ACC112 (cell line): ENCODE results near the gene BAIAP2L2.
A peak's percentile ranks its signal among the peaks of the same experiment; 100 is the strongest.

ENCODE experiments used
- H2AFZ ChIP-seq: fragments of 200-600 bp; sonication (generic); one replicate; pipeline ENCODE4 v1.6.0; 2017; ENCODE audit warnings: antibody characterized with exemption, low read length; ENCODE audit not compliant: unreplicated experiment
- H3K27ac ChIP-seq: fragments of 200-600 bp; sonication (generic); 2 replicates; pipeline ENCODE4 v1.5.1; 2014; ENCODE audit warnings: low read depth, mild to moderate bottlenecking, antibody characterized with exemption, low read length, moderate library complexity
- H3K27me3 ChIP-seq: fragments of 200-600 bp; sonication (generic); 2 replicates; pipeline ENCODE4 v1.6.1; 2014; ENCODE audit warnings: mild to moderate bottlenecking, antibody characterized with exemption, low read length, moderate library complexity, mixed read lengths; ENCODE audit not compliant: insufficient read depth
- H3K36me3 ChIP-seq: fragments of 200-600 bp; sonication (generic); 2 replicates; pipeline ENCODE4 v1.6.1; 2016; ENCODE audit warnings: mild to moderate bottlenecking, antibody characterized with exemption, low read length, moderate library complexity, mixed read lengths; ENCODE audit not compliant: insufficient read depth
- H3K4me1 ChIP-seq: fragments of 200-600 bp; sonication (generic); one replicate; pipeline ENCODE4 v1.6.1; 2016; ENCODE audit warnings: low read length, mixed read lengths; ENCODE audit not compliant: insufficient read depth, unreplicated experiment, control insufficient read depth
- H3K4me3 ChIP-seq: fragments of 200-600 bp; sonication (generic); 2 replicates; pipeline ENCODE4 v1.5.1; 2014; ENCODE audit warnings: mild to moderate bottlenecking, low read depth, low read length
- H3K79me2 ChIP-seq: fragments of 200-600 bp; sonication (generic); one replicate; pipeline ENCODE4 v1.6.0; 2016; ENCODE audit warnings: low read length; ENCODE audit not compliant: control insufficient read depth, unreplicated experiment, insufficient read depth

Gene BAIAP2L2

DNA sequence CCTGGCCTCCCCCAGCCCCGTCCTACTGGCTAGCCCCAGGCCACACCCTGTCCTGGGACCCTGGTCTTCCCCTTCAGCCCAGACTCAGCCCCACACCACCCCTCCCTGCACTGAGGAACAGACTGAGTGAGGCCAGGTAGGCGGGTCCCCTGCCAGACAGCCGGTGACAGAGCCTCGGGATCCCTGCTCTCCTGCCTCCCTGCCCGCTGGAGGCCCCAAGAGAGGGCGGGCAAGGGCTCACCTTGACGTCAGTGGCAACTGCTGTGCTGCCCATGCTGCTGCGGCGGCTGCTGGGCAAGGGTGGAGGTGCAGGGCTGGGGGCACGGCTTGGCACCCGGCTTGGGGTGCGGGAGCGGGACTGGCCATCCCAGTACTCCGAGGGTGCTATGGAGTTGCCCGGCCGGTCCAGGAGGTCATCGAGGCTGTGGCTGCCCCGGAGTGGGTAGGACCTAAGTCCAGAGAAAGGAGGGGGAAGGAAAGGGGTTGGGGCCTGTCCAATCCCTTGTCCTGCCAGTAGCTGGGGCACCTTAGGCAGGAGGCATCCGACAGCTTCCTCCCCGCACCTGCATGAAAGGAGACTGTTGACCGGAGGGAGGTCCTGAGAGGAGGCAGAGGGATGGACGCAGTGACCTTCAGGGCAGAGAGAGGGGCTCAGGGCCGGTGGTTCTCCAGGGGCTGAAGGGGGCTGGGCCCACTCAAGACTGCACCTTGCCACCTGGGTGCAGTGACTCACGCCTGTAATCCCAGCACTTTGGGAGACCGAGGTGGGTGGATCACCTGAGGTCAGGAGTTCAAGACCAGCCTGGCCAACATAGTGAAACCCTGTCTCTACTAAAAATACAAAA, 24.3 kb downstream of the BAIAP2L2 start:
- H2AFZ ChIP-seq, result no peak overlapping the region
- no peak overlapping the region for H3K27ac ChIP-seq
- H3K79me2 ChIP-seq, result peaks cover 3% of the 10 kb centered on the region
- no peaks in the 10 kb centered on the region for H3K36me3 ChIP-seq
- no peaks in the 10 kb centered on the region for H3K27me3 ChIP-seq
- H3K4me1 ChIP-seq, result peaks cover 8% of the 10 kb centered on the region
- no peak overlapping the region for H3K4me3 ChIP-seq

GRCh38 chr22:38085501-38085900, 25.0 kb downstream of the BAIAP2L2 start:
- Histone ChIP-seq H3K4me3 (no peak overlapping the region), H3K79me2 (peaks cover 3% of the 10 kb centered on the region), H3K36me3 (no peaks in the 10 kb centered on the region), H3K27ac (no peak overlapping the region), H3K27me3 (no peaks in the 10 kb centered on the region), H3K4me1 (peaks cover 8% of the 10 kb centered on the region), H2AFZ (no peak overlapping the region)

- Histone ChIP-seq H2AFZ (no peak overlapping the region), H3K27me3 (no peaks in the 10 kb centered on the region), H3K36me3 (no peaks in the 10 kb centered on the region), H3K27ac (no peak overlapping the region), H3K79me2 (peaks cover 3% of the 10 kb centered on the region), H3K4me3 (no peak overlapping the region), H3K4me1 (peaks cover 8% of the 10 kb centered on the region)
Observed at GRCh38 chr22:38085056-38085455, 25.4 kb downstream of the BAIAP2L2 start.

- H3K27me3 ChIP-seq, result no peaks in the 10 kb centered on the region
- peaks cover 3% of the 10 kb centered on the region for H3K79me2 ChIP-seq
- H3K27ac ChIP-seq, result no peak within 1 kb of the TSS
- peaks cover 8% of the 10 kb centered on the region for H3K4me1 ChIP-seq
- no peaks in the 10 kb centered on the region for H3K36me3 ChIP-seq
- no peak within 1 kb of the TSS for H3K4me3 ChIP-seq
- H2AFZ ChIP-seq, result no peak within 1 kb of the TSS
Observed at GRCh38 chr22:38083931-38084631, 26.4 kb downstream of the BAIAP2L2 start, which contains the start of gene SLC16A8. TSS of gene SLC16A8 (minus strand) at chr22:38084184. CDS start at chr22:38082873, 1,311 bp downstream.

- H3K79me2 ChIP-seq, result peaks cover 3% of the 10 kb centered on the region
Observed at GRCh38 chr22:38082986-38083710, 27.3 kb downstream of the BAIAP2L2 start.

GRCh38 chr22:38081941-38082828, 28.3 kb downstream of the BAIAP2L2 start:
- H3K36me3 ChIP-seq, result no peaks in the 10 kb centered on the region

More at GRCh38 chr22:38082986-38083710, 27.3 kb downstream of the BAIAP2L2 start:
- H3K27ac ChIP-seq, result no peak overlapping the region
- no peak overlapping the region for H3K4me3 ChIP-seq
- H2AFZ ChIP-seq, result no peak overlapping the region
- H3K27me3 ChIP-seq, result no peaks in the 10 kb centered on the region
- no peaks in the 10 kb centered on the region for H3K36me3 ChIP-seq
- H3K4me1 ChIP-seq, result peaks cover 6% of the 10 kb centered on the region

DNA sequence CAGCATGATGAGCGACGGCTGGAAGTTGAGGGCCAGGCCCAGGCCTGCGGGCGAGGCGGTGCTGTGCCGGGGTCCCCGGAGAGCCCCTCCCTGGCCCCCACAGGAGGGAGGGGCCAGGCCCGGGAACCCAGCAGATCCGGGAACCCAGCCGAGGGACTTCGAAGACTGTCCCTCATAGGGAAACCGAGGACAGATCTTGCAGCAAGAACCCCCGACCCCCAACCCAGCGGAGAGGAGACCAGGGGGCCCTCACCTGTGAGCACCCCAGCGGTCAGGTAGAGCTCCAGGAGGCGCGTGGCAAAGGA, 28.9 kb downstream of the BAIAP2L2 start:
- H2AFZ ChIP-seq, result no peak overlapping the region
- no peaks in the 10 kb centered on the region for H3K27me3 ChIP-seq
- H3K36me3 ChIP-seq, result no peaks in the 10 kb centered on the region
- peaks cover 4% of the 10 kb centered on the region for H3K4me1 ChIP-seq
- peak overlapping the region; percentile 83 for H3K4me3 ChIP-seq
- H3K79me2 ChIP-seq, result peaks cover 3% of the 10 kb centered on the region
- H3K27ac ChIP-seq, result no peak overlapping the region

More at GRCh38 chr22:38081941-38082828, 28.3 kb downstream of the BAIAP2L2 start:
- Histone ChIP-seq H3K27me3 (no peaks in the 10 kb centered on the region), H3K4me1 (peaks cover 4% of the 10 kb centered on the region), H3K27ac (no peak overlapping the region), H3K79me2 (peaks cover 3% of the 10 kb centered on the region), H3K4me3 (peak overlapping the region; percentile 83), H2AFZ (no peak overlapping the region)

- no peaks in the 10 kb centered on the region for H3K36me3 ChIP-seq
- peak overlapping the region; percentile 83 for H3K4me3 ChIP-seq
- H3K27ac ChIP-seq, result no peak overlapping the region
- no peaks in the 10 kb centered on the region for H3K27me3 ChIP-seq
- H3K4me1 ChIP-seq, result peaks cover 4% of the 10 kb centered on the region
- no peak overlapping the region for H2AFZ ChIP-seq
- H3K79me2 ChIP-seq, result peaks cover 3% of the 10 kb centered on the region
Observed at GRCh38 chr22:38080850-38081635, 29.4 kb downstream of the BAIAP2L2 start.

GRCh38 chr22:38080474-38080849, 30.0 kb downstream of the BAIAP2L2 start:
- Histone ChIP-seq H3K36me3 (no peaks in the 10 kb centered on the region), H2AFZ (no peak overlapping the region), H3K27ac (no peak overlapping the region), H3K27me3 (no peaks in the 10 kb centered on the region), H3K4me3 (peak overlapping the region; percentile 83), H3K79me2 (peaks cover 3% of the 10 kb centered on the region), H3K4me1 (peaks cover 4% of the 10 kb centered on the region)
